Loucy (cell line): Measurements from ENCODE around the gene DHRS12.
A peak's percentile ranks its signal among the peaks of the same experiment; 100 is the strongest.

ENCODE experiments used
- H2AFZ ChIP-seq: fragments of 200-600 bp; sonication (generic); 2 replicates; pipeline ENCODE4 v1.6.0; 2016; ENCODE audit warnings: antibody characterized with exemption, mild to moderate bottlenecking, low read length, moderate library complexity
- H3F3A ChIP-seq: fragments of 200-600 bp; 2 replicates; pipeline ENCODE4 v1.6.0; 2016; ENCODE audit warnings: antibody characterized with exemption, low read depth, mild to moderate bottlenecking
- H3K27me3 ChIP-seq: fragments of 200-600 bp; sonication (generic); 2 replicates; pipeline ENCODE4 v1.6.1; 2014; ENCODE audit warnings: low read length, mild to moderate bottlenecking; ENCODE audit not compliant: insufficient read depth, poor library complexity, severe bottlenecking
- H3K36me3 ChIP-seq: fragments of 200-600 bp; sonication (generic); 2 replicates; pipeline ENCODE4 v1.6.1; 2016; ENCODE audit warnings: low read length; ENCODE audit not compliant: insufficient read depth
- H3K4me1 ChIP-seq: fragments of 200-600 bp; sonication (generic); 2 replicates; pipeline ENCODE4 v1.5.1; 2014; ENCODE audit warnings: low read length, mild to moderate bottlenecking; ENCODE audit not compliant: insufficient read depth, poor library complexity, severe bottlenecking
- H3K4me2 ChIP-seq: fragments of 200-600 bp; sonication (generic); 2 replicates; pipeline ENCODE4 v1.6.0; 2014; ENCODE audit warnings: antibody characterized with exemption, low read length, low read depth, mild to moderate bottlenecking; ENCODE audit not compliant: poor library complexity, severe bottlenecking
- H3K4me3 ChIP-seq: fragments of 200-600 bp; sonication (generic); 2 replicates; pipeline ENCODE4 v1.5.1; 2014; ENCODE audit warnings: low read length, mild to moderate bottlenecking, mixed read lengths; ENCODE audit not compliant: poor library complexity, severe bottlenecking
- H3K79me2 ChIP-seq: fragments of 200-600 bp; sonication (generic); 2 replicates; pipeline ENCODE4 v1.6.1; 2014; ENCODE audit warnings: low read length; ENCODE audit not compliant: insufficient read depth
- H3K9ac ChIP-seq: fragments of 200-600 bp; sonication (generic); 2 replicates; pipeline ENCODE4 v1.6.0; 2014; ENCODE audit warnings: mild to moderate bottlenecking, low read depth, low read length, moderate library complexity; ENCODE audit not compliant: poor library complexity, severe bottlenecking
- H3K9me2 ChIP-seq: fragments of 200-600 bp; sonication (generic); replicated peaks from 2 replicates; pipeline ENCODE4 v1.6.1; 2016; ENCODE audit warnings: low read depth, low read length, mixed read lengths
- H3K9me3 ChIP-seq: fragments of 200-600 bp; sonication (generic); 2 replicates; pipeline ENCODE4 v1.6.1; 2014; ENCODE audit warnings: mild to moderate bottlenecking, antibody characterized with exemption, low read length, low read depth; ENCODE audit not compliant: insufficient read depth
- H4K20me1 ChIP-seq: fragments of 200-600 bp; sonication (generic); 2 replicates; pipeline ENCODE4 v1.6.0; 2014; ENCODE audit warnings: antibody characterized with exemption, low read length, mild to moderate bottlenecking; ENCODE audit not compliant: insufficient read depth, poor library complexity, severe bottlenecking
- EZH2phosphoT487 ChIP-seq: fragments of 200-600 bp; IDR thresholded peaks from 2 replicates; pipeline ENCODE4 v1.6.1; 2018; ENCODE audit warnings: antibody characterized with exemption, mild to moderate bottlenecking, moderate library complexity, borderline replicate concordance
- TF ChIP-seq, protein P1 (sequence below): fragments of 200-600 bp; sonication (generic); conservative IDR thresholded peaks from 2 replicates; pipeline ENCODE4 v1.5.1; 2014; ENCODE audit warnings: mild to moderate bottlenecking, antibody characterized with exemption, low read length

Gene DHRS12

DNA sequence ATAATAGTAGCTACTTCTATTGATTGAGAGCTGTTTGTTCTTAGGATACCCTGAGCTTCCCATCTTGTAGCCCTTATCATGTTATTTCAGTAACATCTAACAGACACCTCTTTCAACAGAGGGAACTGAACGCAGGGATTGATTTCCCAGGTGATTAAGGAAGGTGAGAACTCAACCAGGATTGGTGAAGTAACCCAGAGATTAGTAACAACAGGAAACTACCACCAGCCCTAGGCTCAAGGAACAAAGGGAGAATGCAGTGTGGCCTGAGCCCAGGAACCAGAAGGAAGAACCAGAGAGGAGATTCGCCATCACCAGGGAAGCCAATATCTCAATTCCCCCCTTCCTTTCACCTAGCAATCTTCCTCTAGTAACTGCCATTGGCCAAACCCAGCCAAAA, 8.5 kb downstream of the DHRS12 start:
- Histone ChIP-seq H3K27me3 (no peaks in the 10 kb centered on the region), H3K36me3 (no peaks in the 10 kb centered on the region), H3K9me3 (no peaks in the 10 kb centered on the region), H3K4me1 (peaks cover 12% of the 10 kb centered on the region), H3K79me2 (no peaks in the 10 kb centered on the region), H3K9ac (no peak overlapping the region), H2AFZ (no peak overlapping the region), H3K4me3 (no peak overlapping the region), H4K20me1 (no peaks in the 10 kb centered on the region), H3K9me2 (no peaks in the 10 kb centered on the region), H3K4me2 (no peak overlapping the region), H3F3A (no peaks in the 10 kb centered on the region)
- TF ChIP-seq, protein P1, sequence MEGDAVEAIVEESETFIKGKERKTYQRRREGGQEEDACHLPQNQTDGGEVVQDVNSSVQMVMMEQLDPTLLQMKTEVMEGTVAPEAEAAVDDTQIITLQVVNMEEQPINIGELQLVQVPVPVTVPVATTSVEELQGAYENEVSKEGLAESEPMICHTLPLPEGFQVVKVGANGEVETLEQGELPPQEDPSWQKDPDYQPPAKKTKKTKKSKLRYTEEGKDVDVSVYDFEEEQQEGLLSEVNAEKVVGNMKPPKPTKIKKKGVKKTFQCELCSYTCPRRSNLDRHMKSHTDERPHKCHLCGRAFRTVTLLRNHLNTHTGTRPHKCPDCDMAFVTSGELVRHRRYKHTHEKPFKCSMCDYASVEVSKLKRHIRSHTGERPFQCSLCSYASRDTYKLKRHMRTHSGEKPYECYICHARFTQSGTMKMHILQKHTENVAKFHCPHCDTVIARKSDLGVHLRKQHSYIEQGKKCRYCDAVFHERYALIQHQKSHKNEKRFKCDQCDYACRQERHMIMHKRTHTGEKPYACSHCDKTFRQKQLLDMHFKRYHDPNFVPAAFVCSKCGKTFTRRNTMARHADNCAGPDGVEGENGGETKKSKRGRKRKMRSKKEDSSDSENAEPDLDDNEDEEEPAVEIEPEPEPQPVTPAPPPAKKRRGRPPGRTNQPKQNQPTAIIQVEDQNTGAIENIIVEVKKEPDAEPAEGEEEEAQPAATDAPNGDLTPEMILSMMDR: no peak
- no peak for TF ChIP-seq EZH2phosphoT487

DNA sequence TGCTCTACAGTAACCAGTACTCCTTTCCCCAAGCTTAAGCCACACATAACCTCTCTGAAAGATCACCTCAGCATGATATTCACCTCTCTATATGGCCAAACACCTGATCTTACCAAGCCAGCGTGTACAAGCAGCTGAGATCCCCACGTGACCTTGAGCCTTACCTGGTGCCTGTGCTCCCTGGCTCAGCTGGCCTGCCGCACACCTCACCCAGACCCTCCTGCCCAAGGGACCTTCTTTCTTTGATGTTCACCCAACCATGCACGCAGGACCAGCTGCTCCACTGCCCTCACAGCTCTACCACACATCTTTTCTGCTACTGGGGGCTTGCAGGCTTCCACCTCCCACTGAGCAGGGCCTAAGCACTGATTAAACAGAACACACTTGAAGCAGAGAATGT, 9.0 kb downstream of the DHRS12 start:
- Histone ChIP-seq H2AFZ (no peak overlapping the region), H3K9me2 (no peaks in the 10 kb centered on the region), H4K20me1 (no peaks in the 10 kb centered on the region), H3K4me2 (no peak overlapping the region), H3K4me3 (no peak overlapping the region), H3K9ac (no peak overlapping the region), H3K4me1 (peaks cover 12% of the 10 kb centered on the region), H3K9me3 (no peaks in the 10 kb centered on the region), H3K79me2 (no peaks in the 10 kb centered on the region), H3K36me3 (no peaks in the 10 kb centered on the region), H3F3A (no peaks in the 10 kb centered on the region), H3K27me3 (no peaks in the 10 kb centered on the region)
- TF ChIP-seq EZH2phosphoT487: no peak
- TF ChIP-seq, protein P1: no peak

DNA sequence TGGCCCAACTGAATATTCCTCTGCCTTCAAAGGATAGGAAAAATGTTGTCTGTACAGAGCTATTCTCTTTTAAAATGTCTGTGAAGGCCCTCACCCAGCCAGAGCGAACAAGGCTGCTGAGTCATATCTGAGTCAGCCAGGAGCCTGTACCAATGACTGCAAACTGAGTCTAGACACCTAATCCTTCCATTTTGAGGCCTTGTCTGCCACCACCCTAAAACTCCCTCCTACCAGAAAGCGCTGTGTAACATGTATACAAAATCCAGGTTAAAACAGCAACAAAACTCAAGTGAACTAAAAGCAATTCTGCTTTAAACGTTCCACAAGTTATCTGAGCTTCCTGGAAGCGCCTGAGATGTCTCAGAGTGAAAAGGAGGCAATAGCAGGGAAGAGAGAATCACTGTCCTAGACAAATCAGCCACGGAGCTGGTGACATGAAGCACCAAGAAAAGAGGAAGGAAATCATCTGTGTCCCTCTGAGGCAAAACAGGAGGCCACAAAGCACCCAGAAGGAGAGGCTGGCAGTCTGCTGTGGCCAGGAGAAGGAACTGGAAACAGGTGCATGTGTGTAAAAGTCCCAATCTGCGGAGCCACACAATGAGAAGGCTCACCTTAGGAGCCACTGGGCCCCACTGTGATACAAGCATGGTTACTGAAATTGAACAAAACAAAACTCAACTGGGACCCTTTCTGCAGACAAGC, 10.2 kb downstream of the DHRS12 start:
- no peak overlapping the region for H3K9ac ChIP-seq
- no peaks in the 10 kb centered on the region for H3K9me3 ChIP-seq
- H3K79me2 ChIP-seq: no peaks in the 10 kb centered on the region
- no peak for TF ChIP-seq EZH2phosphoT487
- TF ChIP-seq, protein P1: no peak
- H2AFZ ChIP-seq: peak overlapping the region; percentile 20; the same call in 1 of the 2 replicates
- no peaks in the 10 kb centered on the region for H3K9me2 ChIP-seq
- no peaks in the 10 kb centered on the region for H3K36me3 ChIP-seq
- no peaks in the 10 kb centered on the region for H3K27me3 ChIP-seq
- H3K4me3 ChIP-seq: no peak overlapping the region
- H3K4me1 ChIP-seq: peaks cover 12% of the 10 kb centered on the region
- H3F3A ChIP-seq: no peaks in the 10 kb centered on the region
- H4K20me1 ChIP-seq: no peaks in the 10 kb centered on the region
- H3K4me2 ChIP-seq: no peak overlapping the region
